ENCODE data around the gene KRT2.

- no peak for TF ChIP-seq CTCF (IDR thresholded peaks at IDR 0.05; ENCODE audit: insufficient read depth, low read depth, low read length)
- no peak for TF ChIP-seq EZH2 (IDR thresholded peaks at IDR 0.05; ENCODE audit: insufficient read depth, low read length)
These were observed 9.0 kb upstream of the KRT2 start for GRCh38 chr12:52660934-52661499.

Measured in astrocyte (in vitro differentiated cells and primary cell).